Hepatocyte (in vitro differentiated cells): ENCODE data around the gene OR2S2. TPM values are rescaled to one million over a fixed set of nuclear protein-coding genes. Genes with fewer than 3 reads are reported as not detected.
A peak's percentile ranks its signal among the peaks of the same experiment; 100 is the strongest.

Experiments
- DNase-seq: peaks from one replicate; pipeline ENCODE4 v3.0.0-alpha.2; 2016; ENCODE audit warnings: low spot score
- H2AFZ ChIP-seq: fragments of 200-600 bp; sonication (generic); 2 replicates; pipeline ENCODE4 v1.6.0; 2016; ENCODE audit warnings: antibody characterized with exemption, mild to moderate bottlenecking
- H3K27ac ChIP-seq: fragments of 200-600 bp; sonication (generic); 2 replicates; pipeline ENCODE4 v1.5.1; 2016; ENCODE audit warnings: mild to moderate bottlenecking
- H3K27me3 ChIP-seq: fragments of 200-600 bp; sonication (generic); 2 replicates; pipeline ENCODE4 v1.6.1; 2016
- H3K36me3 ChIP-seq: fragments of 200-600 bp; sonication (generic); replicated peaks from 2 replicates; pipeline ENCODE4 v1.5.1; 2016; ENCODE audit warnings: low read depth; ENCODE audit not compliant: insufficient read depth
- H3K4me1 ChIP-seq: fragments of 200-600 bp; sonication (generic); 2 replicates; pipeline ENCODE4 v1.5.1; 2016; ENCODE audit warnings: mild to moderate bottlenecking, moderate library complexity; ENCODE audit not compliant: insufficient read depth
- H3K4me2 ChIP-seq: fragments of 200-600 bp; sonication (generic); 2 replicates; pipeline ENCODE4 v1.6.0; 2016
- H3K4me3 ChIP-seq: fragments of 200-600 bp; sonication (generic); 2 replicates; pipeline ENCODE4 v1.5.1; 2016; ENCODE audit warnings: mild to moderate bottlenecking
- H3K79me2 ChIP-seq: fragments of 200-600 bp; sonication (generic); 2 replicates; pipeline ENCODE4 v1.6.0; 2017; ENCODE audit warnings: mild to moderate bottlenecking
- H3K9me2 ChIP-seq: fragments of 200-600 bp; sonication (generic); replicated peaks from 2 replicates; pipeline ENCODE4 v1.6.0; 2017; ENCODE audit warnings: mild to moderate bottlenecking; ENCODE audit not compliant: insufficient read depth
- H3K9me3 ChIP-seq: fragments of 200-600 bp; sonication (generic); 2 replicates; pipeline ENCODE4 v1.5.1; 2016; ENCODE audit warnings: low read depth, mild to moderate bottlenecking
- H4K20me1 ChIP-seq: fragments of 200-600 bp; sonication (generic); 2 replicates; pipeline ENCODE4 v1.6.0; 2016; ENCODE audit warnings: mild to moderate bottlenecking; ENCODE audit not compliant: insufficient read depth, poor library complexity, severe bottlenecking
- EZH2 ChIP-seq: fragments of 200-600 bp; sonication (generic); IDR thresholded peaks from 2 replicates; pipeline ENCODE4 v1.6.1; 2016; ENCODE audit warnings: antibody characterized with exemption, mild to moderate bottlenecking, borderline replicate concordance
- EZH2phosphoT487 ChIP-seq: fragments of 200-600 bp; sonication (generic); IDR thresholded peaks from one replicate; pipeline ENCODE4 v1.6.1; 2018; ENCODE audit warnings: antibody characterized with exemption, mild to moderate bottlenecking, low read depth, moderate library complexity; ENCODE audit not compliant: unreplicated experiment, severe bottlenecking
- WGBS: methylation state at CpG from one replicate; pipeline ENCODE4 v1.1.6; 2016; ENCODE audit warnings: low lambda C conversion rate; ENCODE audit errors: missing lambda C conversion rate; 5-methylcytosine and 5-hydroxymethylcytosine counted together
- polyA plus RNA-seq: library from polyadenylated mRNA; unstranded; fragments of >200 nt; fragmentation: Nextera tagmentation; extraction: Ambion mirVana; gene quantifications from 2 replicates; pipeline ENCODE4 v1.2.1, GENCODE V29; 2016
- total RNA-seq: library from RNA; depleted of rRNA; stranded (reverse); fragments of >200 nt; gene quantifications from 2 replicates; pipeline ENCODE4 v1.2.3, GENCODE V29; 2014
- TF ChIP-seq, protein P1 (sequence below): fragments of 200-600 bp; sonication (generic); IDR thresholded peaks from 2 replicates; pipeline ENCODE4 v1.5.1; 2016; ENCODE audit warnings: antibody characterized with exemption, mild to moderate bottlenecking; ENCODE audit not compliant: poor library complexity

OR2S2 gene
- total and polyA plus RNA-seq, 2 experiments from 2014 or later, result 0.27 TPM; not detected in 1

DNA sequence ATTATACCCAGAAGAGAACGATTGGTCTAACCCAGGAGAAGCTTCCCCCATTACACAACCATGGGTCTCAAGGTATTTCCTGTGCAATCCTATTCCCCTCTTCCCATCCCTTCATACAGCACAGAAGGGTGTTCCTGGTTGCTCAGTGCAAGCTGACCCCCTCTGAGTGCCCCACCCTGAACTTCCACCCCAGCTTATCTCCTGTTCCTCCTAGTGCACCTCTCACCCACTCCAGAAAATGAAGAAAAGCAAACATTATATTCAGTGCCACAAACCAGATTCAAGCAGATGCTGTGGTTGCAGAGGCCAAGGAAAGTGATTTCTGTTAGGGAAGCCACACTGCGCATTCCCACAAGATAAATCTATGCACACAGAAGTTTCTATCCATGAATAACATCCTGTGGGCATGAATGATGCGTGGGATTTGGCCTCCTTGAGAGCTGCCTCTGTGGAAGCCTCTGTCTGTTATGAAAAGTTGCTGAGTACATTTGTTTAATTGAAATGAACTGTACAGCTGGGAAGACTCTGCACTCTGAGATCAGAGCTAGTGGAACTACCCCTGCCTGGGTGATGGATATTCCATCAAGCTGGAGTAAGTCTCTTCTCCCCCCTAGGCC lies 2.2 kb upstream of the OR2S2 start:
- Histone ChIP-seq H3K4me1 (peaks cover 2% of the 10 kb centered on the region), H3K27me3 (peaks cover 2% of the 10 kb centered on the region), H3K36me3 (no peaks in the 10 kb centered on the region), H3K4me2 (no peak overlapping the region), H2AFZ (no peak overlapping the region), H4K20me1 (no peaks in the 10 kb centered on the region), H3K9me2 (no peaks in the 10 kb centered on the region), H3K9me3 (no peaks in the 10 kb centered on the region), H3K27ac (no peak overlapping the region), H3K79me2 (no peaks in the 10 kb centered on the region), H3K4me3 (no peak overlapping the region)
- no peak for DNase-seq
- TF ChIP-seq EZH2 (no peak), EZH2phosphoT487 (no peak)
- TF ChIP-seq, protein P1, sequence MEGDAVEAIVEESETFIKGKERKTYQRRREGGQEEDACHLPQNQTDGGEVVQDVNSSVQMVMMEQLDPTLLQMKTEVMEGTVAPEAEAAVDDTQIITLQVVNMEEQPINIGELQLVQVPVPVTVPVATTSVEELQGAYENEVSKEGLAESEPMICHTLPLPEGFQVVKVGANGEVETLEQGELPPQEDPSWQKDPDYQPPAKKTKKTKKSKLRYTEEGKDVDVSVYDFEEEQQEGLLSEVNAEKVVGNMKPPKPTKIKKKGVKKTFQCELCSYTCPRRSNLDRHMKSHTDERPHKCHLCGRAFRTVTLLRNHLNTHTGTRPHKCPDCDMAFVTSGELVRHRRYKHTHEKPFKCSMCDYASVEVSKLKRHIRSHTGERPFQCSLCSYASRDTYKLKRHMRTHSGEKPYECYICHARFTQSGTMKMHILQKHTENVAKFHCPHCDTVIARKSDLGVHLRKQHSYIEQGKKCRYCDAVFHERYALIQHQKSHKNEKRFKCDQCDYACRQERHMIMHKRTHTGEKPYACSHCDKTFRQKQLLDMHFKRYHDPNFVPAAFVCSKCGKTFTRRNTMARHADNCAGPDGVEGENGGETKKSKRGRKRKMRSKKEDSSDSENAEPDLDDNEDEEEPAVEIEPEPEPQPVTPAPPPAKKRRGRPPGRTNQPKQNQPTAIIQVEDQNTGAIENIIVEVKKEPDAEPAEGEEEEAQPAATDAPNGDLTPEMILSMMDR, result no peak
- WGBS, result 86% methylated on average over 2 of the region's 3 CpGs

DNA sequence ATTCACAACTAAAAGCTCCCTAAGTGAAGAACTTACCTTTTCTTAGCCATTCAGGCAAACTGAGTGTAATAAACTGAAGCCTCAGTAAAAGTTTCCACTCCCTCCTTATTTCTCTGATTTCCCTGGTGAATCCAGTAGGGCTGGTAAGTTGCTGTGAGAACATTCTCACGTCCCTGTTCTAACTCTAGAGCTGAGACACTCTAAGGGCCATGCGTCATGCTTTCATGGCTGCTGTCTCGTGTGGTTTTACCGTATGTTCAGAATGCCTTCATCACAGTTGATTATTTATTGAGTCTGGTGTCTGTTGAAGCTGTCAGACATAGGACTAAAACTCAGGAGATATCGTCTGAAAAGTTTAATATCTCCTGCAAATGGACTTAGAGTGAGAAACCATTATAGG lies 1.3 kb downstream of the OR2S2 start:
- Histone ChIP-seq H3K9me3 (no peaks in the 10 kb centered on the region), H2AFZ (no peak overlapping the region), H3K9me2 (no peaks in the 10 kb centered on the region), H3K4me3 (no peak overlapping the region), H3K27me3 (peaks cover 6% of the 10 kb centered on the region), H3K27ac (no peak overlapping the region), H3K79me2 (no peaks in the 10 kb centered on the region), H3K36me3 (no peaks in the 10 kb centered on the region), H4K20me1 (no peaks in the 10 kb centered on the region), H3K4me2 (no peak overlapping the region), H3K4me1 (peaks cover 2% of the 10 kb centered on the region)
- DNase-seq, result no peak
- TF ChIP-seq, protein P1, result no peak
- TF ChIP-seq EZH2, result no peak
- no peak for TF ChIP-seq EZH2phosphoT487
- 78% methylated on average over 5 of the region's 5 CpGs for WGBS

DNA sequence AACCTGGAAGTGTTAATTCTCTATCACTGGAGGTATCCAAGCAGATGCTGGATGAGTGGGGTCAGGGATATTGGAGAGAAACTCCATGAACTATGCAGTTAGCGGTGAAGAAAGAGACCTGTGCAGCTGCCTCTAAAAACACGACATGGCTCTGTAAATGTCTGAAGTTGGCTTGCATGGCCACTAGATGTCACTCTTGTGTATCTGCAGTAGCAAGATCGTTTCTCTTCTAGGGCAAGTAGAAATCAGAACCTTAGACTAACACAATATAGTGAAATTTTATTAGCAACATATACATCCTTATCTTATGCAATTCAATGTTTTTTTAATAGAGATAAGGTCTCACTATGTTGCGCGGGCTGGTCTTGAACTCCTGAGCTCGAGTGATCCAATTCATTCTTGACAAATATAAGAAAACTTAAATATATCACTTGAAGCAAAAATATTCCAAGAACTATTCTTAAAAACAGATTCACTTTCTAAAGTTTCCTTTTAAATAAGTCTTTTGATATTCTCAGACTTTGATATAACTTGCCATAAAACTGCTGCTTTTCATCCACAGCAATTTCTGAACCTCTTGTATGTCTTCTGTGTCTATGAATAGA lies 2.9 kb downstream of the OR2S2 start:
- Histone ChIP-seq H3K36me3 (no peaks in the 10 kb centered on the region), H3K27me3 (peaks cover 6% of the 10 kb centered on the region), H3K9me3 (no peaks in the 10 kb centered on the region), H3K4me1 (peaks cover 1% of the 10 kb centered on the region), H2AFZ (no peak overlapping the region), H3K4me2 (no peak overlapping the region), H3K4me3 (no peak overlapping the region), H3K79me2 (no peaks in the 10 kb centered on the region), H3K27ac (no peak overlapping the region), H3K9me2 (no peaks in the 10 kb centered on the region), H4K20me1 (no peaks in the 10 kb centered on the region)
- no peak for TF ChIP-seq EZH2
- TF ChIP-seq, protein P1, result peak; percentile 84
- no peak for TF ChIP-seq EZH2phosphoT487
- peak; percentile 85 for DNase-seq
- WGBS, result 10% methylated on average over 6 of the region's 6 CpGs
